Gastroesophageal sphincter (tissue), 4 donors: Measurements from ENCODE around the gene IP6K2. TPM values are rescaled to one million over a fixed set of nuclear protein-coding genes. Genes with fewer than 3 reads are reported as not detected.

Source experiments
- ATAC-seq: fragments of 150-250 bp; one replicate; pipeline ENCODE4 v1.9.1; 2016; ENCODE audit warnings: mild to moderate bottlenecking, moderate library complexity
- H3K27ac ChIP-seq, 4 donors: fragments of 200-600 bp; sonication (generic) in 3 of 4; 1 replicate in 3 of 4; 2 replicates in 1 of 4; pipeline ENCODE4 v1.5.1; 2016 to 2019
- H3K27me3 ChIP-seq: fragments of 200-600 bp; sonication (generic); one replicate; pipeline ENCODE4 v1.5.1; 2019
- H3K36me3 ChIP-seq, 2 donors: fragments of 200-600 bp; sonication (generic); one replicate each; pipeline ENCODE4 v1.5.1; 2019; ENCODE audit warnings: control low read depth in 1 of 2
- H3K4me1 ChIP-seq, 3 donors: fragments of 200-600 bp; sonication (generic); 1 replicate in 2 of 3; 2 replicates in 1 of 3; pipeline ENCODE4 v1.5.1; 2016 to 2019; ENCODE audit warnings: control low read depth in 2 of 3
- H3K4me3 ChIP-seq, 2 donors: fragments of 200-600 bp; sonication (generic); one replicate each; pipeline ENCODE4 v1.5.1; 2019; ENCODE audit warnings: mild to moderate bottlenecking in 1 of 2, moderate library complexity in 1 of 2
- H3K9me3 ChIP-seq, 3 donors: fragments of 200-600 bp; sonication (generic); one replicate each; pipeline ENCODE4 v1.5.1; 2017 to 2019; ENCODE audit warnings: control low read depth in 2 of 3
- EP300 ChIP-seq: sonication (generic); formaldehyde crosslinking; IDR thresholded peaks from one replicate; pipeline ENCODE4 v1.6.1; 2017; ENCODE audit warnings: antibody characterized with exemption, mild to moderate bottlenecking
- POLR2A ChIP-seq, 2 donors: fragments of 450-650 bp; IDR thresholded peaks; one replicate each; pipeline ENCODE4 v1.6.1; 2017; ENCODE audit warnings: antibody characterized with exemption in 2 of 2, mild to moderate bottlenecking in 2 of 2, moderate library complexity in 1 of 2
- POLR2AphosphoS5 ChIP-seq: sonication (generic); formaldehyde crosslinking; IDR thresholded peaks from one replicate; pipeline ENCODE4 v1.6.1; 2017; ENCODE audit warnings: antibody characterized with exemption
- WGBS, 2 donors: methylation state at CpG; one replicate each; pipeline ENCODE4 v1.1.5; 2018; ENCODE audit warnings: low coverage in 1 of 2; 5-methylcytosine and 5-hydroxymethylcytosine counted together
- total RNA-seq, 4 donors: library from RNA; depleted of rRNA; stranded (reverse); fragments of >200 nt; gene quantifications; one replicate each; pipeline ENCODE4 v1.1.0, GENCODE V29; 2016
- TF ChIP-seq, protein P1 (sequence below), 4 experiments: fragments of 200-600 bp in 2 of 4; fragments of 450-650 bp in 2 of 4; sonication (generic) in 1 of 4; IDR thresholded peaks; one replicate each; pipeline ENCODE4 v1.5.1; 2017 to 2019; ENCODE audit warnings: antibody characterized with exemption in 4 of 4, mild to moderate bottlenecking in 2 of 4, moderate library complexity in 2 of 4

Gene IP6K2
- total RNA-seq, 4 donors from 2014 or later = 44.5 to 52.8 (median 48.1) TPM

GRCh38 chr3:48681541-48681880 lies 35.5 kb downstream of the IP6K2 start:
- H3K9me3 ChIP-seq = no peaks in the 10 kb centered on the region
- no peak for TF ChIP-seq POLR2AphosphoS5
- no peak for TF ChIP-seq EP300
- no peak for TF ChIP-seq POLR2A (IDR thresholded peaks at IDR 0.05)
- TF ChIP-seq, protein P1, sequence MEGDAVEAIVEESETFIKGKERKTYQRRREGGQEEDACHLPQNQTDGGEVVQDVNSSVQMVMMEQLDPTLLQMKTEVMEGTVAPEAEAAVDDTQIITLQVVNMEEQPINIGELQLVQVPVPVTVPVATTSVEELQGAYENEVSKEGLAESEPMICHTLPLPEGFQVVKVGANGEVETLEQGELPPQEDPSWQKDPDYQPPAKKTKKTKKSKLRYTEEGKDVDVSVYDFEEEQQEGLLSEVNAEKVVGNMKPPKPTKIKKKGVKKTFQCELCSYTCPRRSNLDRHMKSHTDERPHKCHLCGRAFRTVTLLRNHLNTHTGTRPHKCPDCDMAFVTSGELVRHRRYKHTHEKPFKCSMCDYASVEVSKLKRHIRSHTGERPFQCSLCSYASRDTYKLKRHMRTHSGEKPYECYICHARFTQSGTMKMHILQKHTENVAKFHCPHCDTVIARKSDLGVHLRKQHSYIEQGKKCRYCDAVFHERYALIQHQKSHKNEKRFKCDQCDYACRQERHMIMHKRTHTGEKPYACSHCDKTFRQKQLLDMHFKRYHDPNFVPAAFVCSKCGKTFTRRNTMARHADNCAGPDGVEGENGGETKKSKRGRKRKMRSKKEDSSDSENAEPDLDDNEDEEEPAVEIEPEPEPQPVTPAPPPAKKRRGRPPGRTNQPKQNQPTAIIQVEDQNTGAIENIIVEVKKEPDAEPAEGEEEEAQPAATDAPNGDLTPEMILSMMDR (IDR thresholded peaks at IDR 0.05) = no peak
- H3K4me3 ChIP-seq = no peak overlapping the region
- WGBS, 2 donors = 97% methylated on average over 4 of the region's 7 CpGs; no CpG with 5 or more reads in 1 of the 2 donors
- ATAC-seq = no peak
- H3K27ac ChIP-seq = no peak overlapping the region
- no peaks in the 10 kb centered on the region for H3K27me3 ChIP-seq
- peaks cover 0 to 62% of the 10 kb centered on the region in 2 donors for H3K36me3 ChIP-seq
- peaks cover 0 to 33% (median 19%) of the 10 kb centered on the region in 3 donors for H3K4me1 ChIP-seq

DNA sequence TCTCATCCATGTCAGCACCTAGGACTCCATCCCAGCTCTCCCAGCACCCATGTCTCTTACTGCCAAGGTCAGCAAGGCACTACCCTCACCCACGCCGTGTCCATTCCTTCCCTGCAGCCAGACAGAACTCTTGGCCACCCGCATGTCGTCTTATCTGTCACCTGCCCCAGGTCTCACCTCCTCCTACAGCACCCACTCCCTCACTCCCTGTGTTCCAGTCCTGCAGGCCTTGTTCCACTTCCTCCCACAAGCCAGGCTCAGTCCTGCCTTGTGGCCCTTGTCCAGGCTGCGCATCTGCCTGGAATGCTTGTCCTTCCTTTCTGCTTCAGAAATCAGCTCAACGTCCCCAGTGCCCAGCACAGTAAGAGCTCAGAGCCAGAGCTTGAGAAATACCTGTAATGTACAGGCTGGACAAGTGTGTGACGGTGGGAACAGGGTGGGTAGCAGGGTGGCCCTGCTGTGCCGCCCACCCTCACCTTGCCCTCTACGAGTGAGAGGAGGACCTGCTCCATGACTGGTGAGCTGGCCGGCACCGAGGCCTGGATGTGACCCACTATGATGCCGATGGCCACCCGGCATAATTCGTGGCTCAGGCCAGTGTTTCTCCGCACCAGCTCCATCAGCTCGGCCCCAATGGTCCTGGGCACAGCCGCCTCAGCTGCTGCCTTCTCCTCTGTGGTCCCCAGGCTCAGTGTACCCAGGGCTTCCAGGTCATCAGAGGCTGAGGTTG lies 36.0 kb downstream of the IP6K2 start:
- H3K36me3 ChIP-seq = peaks cover 0 to 68% of the 10 kb centered on the region in 2 donors
- H3K4me3 ChIP-seq = no peak overlapping the region
- peaks cover 0 to 28% (median 16%) of the 10 kb centered on the region in 3 donors for H3K4me1 ChIP-seq
- H3K9me3 ChIP-seq = no peaks in the 10 kb centered on the region
- H3K27ac ChIP-seq = no peak overlapping the region
- no peak for TF ChIP-seq POLR2A (IDR thresholded peaks at IDR 0.05)
- TF ChIP-seq, protein P1 (IDR thresholded peaks at IDR 0.05) = no peak
- TF ChIP-seq EP300 = no peak
- no peak for TF ChIP-seq POLR2AphosphoS5
- ATAC-seq = no peak
- no peaks in the 10 kb centered on the region for H3K27me3 ChIP-seq
- WGBS, 2 donors = 89 to 94% methylated on average over 3 to 6 of the region's 17 CpGs

DNA sequence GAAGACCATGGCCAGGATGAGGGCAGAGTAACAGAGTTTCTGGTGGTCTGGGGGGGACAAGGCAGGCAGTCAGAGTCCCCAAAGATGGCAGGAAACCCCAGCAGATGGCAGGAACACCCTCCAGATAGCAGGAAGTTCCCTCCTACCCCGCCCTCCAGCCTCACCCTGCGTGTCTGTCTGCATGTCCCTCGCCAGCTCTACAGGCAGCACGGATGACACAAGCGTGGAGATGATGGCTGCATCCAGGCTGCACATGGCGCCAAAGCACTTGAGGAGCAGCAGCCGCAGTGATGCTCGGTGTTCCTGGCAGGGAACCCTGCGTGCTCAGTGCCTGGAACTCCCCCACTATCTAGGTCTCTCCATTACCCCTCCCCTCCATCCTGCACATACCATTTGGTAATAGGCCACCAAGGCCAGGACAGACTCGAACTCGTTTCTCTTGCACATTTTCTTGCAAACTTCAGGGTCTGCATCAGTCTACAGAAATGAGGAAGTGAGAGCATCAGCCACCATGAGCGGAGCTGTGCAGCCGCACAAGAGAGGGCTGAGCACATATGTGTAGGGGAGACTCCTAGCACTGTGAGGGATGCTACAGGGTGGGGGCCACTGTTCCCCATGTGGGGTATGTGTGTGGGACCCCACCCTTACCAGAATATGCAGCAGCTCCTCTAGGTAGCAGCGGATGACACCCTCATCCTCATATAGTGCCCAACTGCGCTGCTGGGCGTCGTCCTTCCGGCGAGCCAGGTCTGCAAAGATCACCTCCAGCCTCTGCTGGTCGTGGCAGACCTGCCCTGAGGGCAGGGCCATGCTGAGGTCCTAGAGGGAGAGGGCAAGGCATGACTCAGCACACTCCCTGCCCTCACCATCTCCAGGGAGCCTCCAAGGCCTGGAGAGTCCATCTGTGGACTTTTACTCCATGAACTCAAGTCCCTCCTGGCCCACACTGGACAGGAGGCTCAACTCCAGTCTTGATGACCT lies 37.3 kb downstream of the IP6K2 start:
- 79 to 95% methylated on average over 3 to 11 of the region's 20 CpGs for WGBS, 2 donors
- ATAC-seq = no peak
- Histone ChIP-seq H3K9me3 (no peaks in the 10 kb centered on the region), H3K4me3 (no peak overlapping the region), H3K36me3 (peaks cover 0 to 76% of the 10 kb centered on the region in 2 donors), H3K4me1 (peaks cover 0 to 19% (median 13%) of the 10 kb centered on the region in 3 donors), H3K27ac (no peak overlapping the region), H3K27me3 (no peaks in the 10 kb centered on the region)
- TF ChIP-seq POLR2AphosphoS5 (no peak), POLR2A (IDR thresholded peaks at IDR 0.05) (no peak), EP300 (no peak)

- no peak overlapping the region for H3K27ac ChIP-seq
- WGBS, 2 donors = 94% methylated on average over 5 to 7 of the region's 24 CpGs
- H3K4me3 ChIP-seq = no peak overlapping the region
- no peaks in the 10 kb centered on the region for H3K27me3 ChIP-seq
- no peak for ATAC-seq
- peaks cover 0 to 85% of the 10 kb centered on the region in 2 donors for H3K36me3 ChIP-seq
- H3K4me1 ChIP-seq = peaks cover 0 to 10% (median 4%) of the 10 kb centered on the region in 3 donors
- no peak for TF ChIP-seq POLR2AphosphoS5
- TF ChIP-seq EP300 = no peak
- no peak for TF ChIP-seq POLR2A (IDR thresholded peaks at IDR 0.05)
- TF ChIP-seq, protein P1 (IDR thresholded peaks at IDR 0.05) = no peak
- H3K9me3 ChIP-seq = no peaks in the 10 kb centered on the region
Observed at GRCh38 chr3:48678566-48679380, 38.2 kb downstream of the IP6K2 start.

DNA sequence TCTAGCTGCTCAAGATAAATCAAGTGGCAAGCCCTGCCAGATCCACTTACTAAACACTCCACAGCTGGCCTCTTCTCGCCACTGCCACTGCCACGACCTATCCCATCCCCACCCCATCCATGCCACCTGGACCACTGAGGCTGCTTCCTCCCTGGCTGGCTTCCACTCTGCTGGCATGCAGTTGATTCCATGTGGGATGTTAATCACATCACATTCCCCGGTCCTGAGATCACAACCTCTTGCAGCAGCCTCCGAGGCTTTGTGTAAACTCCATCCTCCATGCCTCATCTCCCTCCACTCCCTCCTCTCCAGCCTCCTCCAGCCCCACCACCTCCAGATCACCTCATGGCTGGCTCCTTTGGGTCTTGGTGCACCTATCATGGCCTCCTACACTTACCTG lies 39.0 kb downstream of the IP6K2 start:
- no peaks in the 10 kb centered on the region for H3K9me3 ChIP-seq
- no peak for ATAC-seq
- peaks cover 0 to 87% of the 10 kb centered on the region in 2 donors for H3K36me3 ChIP-seq
- WGBS, 2 donors = 58 to 70% methylated on average over 4 of the region's 4 CpGs
- H3K27me3 ChIP-seq = no peaks in the 10 kb centered on the region
- peaks cover 0 to 2% (median 0%) of the 10 kb centered on the region in 3 donors for H3K4me1 ChIP-seq
- H3K27ac ChIP-seq = no peak overlapping the region
- no peak overlapping the region for H3K4me3 ChIP-seq
- TF ChIP-seq POLR2A (IDR thresholded peaks at IDR 0.05) = no peak
